Mesothelial cell of epicardium (in vitro differentiated cells): ENCODE results near the gene UCHL3. TPM values are rescaled to one million over a fixed set of nuclear protein-coding genes. Genes with fewer than 3 reads are reported as not detected.
A peak's percentile ranks its signal among the peaks of the same experiment; 100 is the strongest.
"Not testable (repeated sequence)": the region's sequence is repeated elsewhere in the genome, so short reads cannot be mapped to it uniquely, and the experiment has no call there.

Experiments
- DNase-seq, 2 experiments: peaks; one replicate each; pipeline ENCODE4 v3.0.0; 2021; ENCODE audit warnings: low spot score in 2 of 2; ENCODE audit not compliant: unreplicated experiment in 2 of 2
- H3K27ac Mint-ChIP-seq: 2 replicates; pipeline ENCODE4 v1.8.0; 2021; ENCODE audit warnings: mixed read lengths
- H3K27me3 Mint-ChIP-seq: 2 replicates; pipeline ENCODE4 v1.8.0; 2021; ENCODE audit warnings: low read depth, mixed read lengths
- H3K36me3 Mint-ChIP-seq: 2 replicates; pipeline ENCODE4 v1.8.0; 2021; ENCODE audit warnings: mixed read lengths
- H3K4me1 Mint-ChIP-seq: 2 replicates; pipeline ENCODE4 v1.8.0; 2021; ENCODE audit warnings: mixed read lengths
- H3K4me3 Mint-ChIP-seq: 2 replicates; pipeline ENCODE4 v1.8.0; 2021; ENCODE audit warnings: mild to moderate bottlenecking, moderate library complexity, mixed read lengths
- H3K9me3 Mint-ChIP-seq: 2 replicates; pipeline ENCODE4 v1.8.0; 2021; ENCODE audit warnings: mixed read lengths
- total RNA-seq: library from RNA; stranded (reverse); gene quantifications from 3 replicates; pipeline ENCODE4 v1.2.1, GENCODE V29; 2021
- TF ChIP-seq, protein P1 (sequence below): fragments of 200-600 bp; sonication (generic); IDR thresholded peaks from one replicate; pipeline ENCODE4 v1.5.0; 2021; ENCODE audit warnings: antibody characterized with exemption; ENCODE audit not compliant: unreplicated experiment

UCHL3 gene
- total RNA-seq, 1 donor from 2014 or later, result 28.1 TPM

DNA sequence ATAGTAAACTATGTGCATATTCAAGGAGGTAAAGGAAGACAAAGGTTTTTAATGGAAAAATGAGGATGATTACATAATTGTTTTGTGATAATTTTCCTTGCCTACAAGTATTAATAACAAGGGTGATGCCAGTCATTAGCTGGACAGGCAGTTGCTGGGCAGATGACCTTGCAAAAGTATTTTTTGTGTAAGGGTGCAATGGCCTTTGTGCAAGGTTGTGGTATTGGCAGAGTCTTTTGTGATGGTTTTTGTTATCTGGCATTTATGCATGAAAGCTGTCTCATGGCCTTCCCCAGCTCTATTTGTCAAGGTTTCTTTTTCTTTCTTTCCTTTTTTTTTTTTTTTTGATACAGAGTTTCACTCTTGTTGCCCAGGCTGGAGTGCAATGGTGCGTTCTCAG lies 7.6 kb upstream of the UCHL3 start:
- Mint-ChIP-seq H3K9me3 (no peaks in the 10 kb centered on the region), H3K4me3 (no peak overlapping the region), H3K36me3 (no peaks in the 10 kb centered on the region), H3K27me3 (no peaks in the 10 kb centered on the region), H3K4me1 (peaks cover 5% of the 10 kb centered on the region), H3K27ac (no peak overlapping the region)
- TF ChIP-seq, protein P1, sequence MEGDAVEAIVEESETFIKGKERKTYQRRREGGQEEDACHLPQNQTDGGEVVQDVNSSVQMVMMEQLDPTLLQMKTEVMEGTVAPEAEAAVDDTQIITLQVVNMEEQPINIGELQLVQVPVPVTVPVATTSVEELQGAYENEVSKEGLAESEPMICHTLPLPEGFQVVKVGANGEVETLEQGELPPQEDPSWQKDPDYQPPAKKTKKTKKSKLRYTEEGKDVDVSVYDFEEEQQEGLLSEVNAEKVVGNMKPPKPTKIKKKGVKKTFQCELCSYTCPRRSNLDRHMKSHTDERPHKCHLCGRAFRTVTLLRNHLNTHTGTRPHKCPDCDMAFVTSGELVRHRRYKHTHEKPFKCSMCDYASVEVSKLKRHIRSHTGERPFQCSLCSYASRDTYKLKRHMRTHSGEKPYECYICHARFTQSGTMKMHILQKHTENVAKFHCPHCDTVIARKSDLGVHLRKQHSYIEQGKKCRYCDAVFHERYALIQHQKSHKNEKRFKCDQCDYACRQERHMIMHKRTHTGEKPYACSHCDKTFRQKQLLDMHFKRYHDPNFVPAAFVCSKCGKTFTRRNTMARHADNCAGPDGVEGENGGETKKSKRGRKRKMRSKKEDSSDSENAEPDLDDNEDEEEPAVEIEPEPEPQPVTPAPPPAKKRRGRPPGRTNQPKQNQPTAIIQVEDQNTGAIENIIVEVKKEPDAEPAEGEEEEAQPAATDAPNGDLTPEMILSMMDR, result no peak
- DNase-seq, result no peak

DNA sequence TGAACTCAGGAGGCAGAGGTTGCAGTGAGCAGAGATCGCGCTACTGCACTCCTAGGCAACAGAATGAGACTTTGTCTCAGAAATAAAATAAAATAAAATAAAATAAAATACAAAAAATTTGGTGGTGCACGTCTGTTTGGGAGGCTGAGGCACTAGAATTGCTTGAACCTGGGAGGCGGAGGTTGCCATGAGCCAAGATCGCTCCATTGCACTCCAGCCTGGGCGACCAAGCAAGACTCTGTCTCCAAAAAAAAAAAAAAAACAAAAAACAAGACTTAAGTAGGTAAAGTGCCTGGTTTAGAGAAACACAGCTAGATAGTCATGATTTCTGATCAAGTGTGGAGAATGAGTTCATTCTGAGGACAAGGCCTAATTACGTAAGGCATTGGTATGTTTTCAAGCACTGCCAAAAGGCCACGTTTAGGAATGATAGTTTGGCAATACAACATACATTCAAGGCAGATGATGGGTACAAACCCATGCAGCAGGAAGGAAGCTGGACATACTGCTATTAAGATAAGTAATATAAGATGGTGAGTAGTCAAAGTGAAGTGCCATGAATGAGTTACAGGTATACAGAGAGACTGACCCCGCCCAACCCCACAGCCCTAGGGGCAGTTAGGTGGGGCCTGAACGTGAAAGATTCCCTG lies 4.8 kb upstream of the UCHL3 start:
- no peak for DNase-seq
- TF ChIP-seq, protein P1, result no peak
- Mint-ChIP-seq H3K4me3 (no peak overlapping the region), H3K9me3 (no peaks in the 10 kb centered on the region), H3K4me1 (peaks cover 19% of the 10 kb centered on the region), H3K27me3 (no peaks in the 10 kb centered on the region), H3K36me3 (no peaks in the 10 kb centered on the region), H3K27ac (no peak overlapping the region)

- H3K9me3 Mint-ChIP-seq, H3K4me3 Mint-ChIP-seq, H3K36me3 Mint-ChIP-seq, H3K27me3 Mint-ChIP-seq, DNase-seq, H3K27ac Mint-ChIP-seq: not testable (repeated sequence)
- H3K4me1 Mint-ChIP-seq, result peaks cover 19% of the 10 kb centered on the region
Measured at GRCh38 chr13:75545386-75545785, 4.2 kb upstream of the UCHL3 start.

DNA sequence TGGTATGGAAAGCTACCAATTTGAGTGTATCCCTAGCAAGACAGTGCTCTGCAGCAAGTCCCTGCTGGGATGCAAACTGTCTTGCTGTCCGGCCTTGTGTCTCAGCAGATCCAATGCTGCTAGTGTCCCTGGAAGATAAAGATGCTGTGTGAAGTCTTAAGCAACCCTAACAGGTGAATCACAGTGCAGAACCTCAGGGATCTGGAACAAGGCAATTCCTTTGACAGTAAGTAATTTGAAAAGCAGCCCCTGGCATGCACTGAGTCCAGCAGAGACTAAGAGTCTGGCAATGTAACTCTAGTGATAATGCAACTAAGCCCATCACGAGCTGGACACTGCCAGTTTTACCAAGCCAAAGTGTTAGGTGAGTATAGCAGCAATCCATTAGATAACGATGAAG lies 1.7 kb upstream of the UCHL3 start:
- Mint-ChIP-seq H3K36me3 (no peaks in the 10 kb centered on the region), H3K9me3 (no peaks in the 10 kb centered on the region), H3K27me3 (no peaks in the 10 kb centered on the region), H3K4me1 (peaks cover 27% of the 10 kb centered on the region), H3K27ac (no peak overlapping the region), H3K4me3 (no peak overlapping the region)
- no peak for DNase-seq
- TF ChIP-seq, protein P1, result no peak

DNA sequence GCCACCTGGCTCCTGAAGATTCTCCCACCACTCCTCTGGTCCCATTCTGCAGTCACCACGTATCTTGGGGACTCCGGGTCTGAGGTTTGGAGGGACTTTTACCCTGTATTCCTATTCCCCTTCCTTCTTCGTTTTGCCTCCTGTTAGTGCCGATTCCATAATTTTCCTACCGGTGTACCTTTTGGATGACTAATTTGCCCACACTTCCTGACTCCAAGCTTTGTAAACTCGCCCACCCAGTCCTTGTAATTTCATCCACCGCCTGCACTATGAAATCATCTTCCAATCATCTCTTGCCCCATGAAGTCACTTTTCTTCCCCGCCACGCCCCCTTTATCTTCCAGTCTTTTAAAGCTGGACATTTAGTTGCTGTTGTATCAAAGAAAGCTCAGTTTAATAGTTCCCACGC lies 572 bp downstream of the UCHL3 start:
- Mint-ChIP-seq H3K27me3 (no peaks in the 10 kb centered on the region), H3K4me3 (peak overlapping the region; percentile 87), H3K36me3 (peaks cover 13% of the 10 kb centered on the region), H3K9me3 (no peaks in the 10 kb centered on the region), H3K4me1 (peaks cover 27% of the 10 kb centered on the region), H3K27ac (peak overlapping the region; percentile 93)
- peak in 1 of 2 experiments; percentile 50 for DNase-seq
- TF ChIP-seq, protein P1, result no peak

GRCh38 chr13:75554464-75554863 lies 4.9 kb downstream of the UCHL3 start:
- Mint-ChIP-seq H3K4me1 (peaks cover 16% of the 10 kb centered on the region), H3K4me3 (no peak overlapping the region), H3K36me3 (peaks cover 17% of the 10 kb centered on the region)

More at GRCh38 chr13:75554464-75554863, 4.9 kb downstream of the UCHL3 start:
- Mint-ChIP-seq H3K27ac (no peak overlapping the region), H3K27me3 (no peaks in the 10 kb centered on the region), H3K9me3 (no peaks in the 10 kb centered on the region)
- TF ChIP-seq, protein P1, result no peak
- DNase-seq, result no peak
